IgD-negative memory B cell (primary cell): ENCODE data around the gene DLGAP1. TPM values are rescaled to one million over a fixed set of nuclear protein-coding genes. Genes with fewer than 3 reads are reported as not detected.

Experiments used
- H3K27ac Mint-ChIP-seq, 3 donors: one replicate each; pipeline ENCODE4 v1.8.0; 2020 to 2022; ENCODE audit warnings: mild to moderate bottlenecking in 3 of 3, mixed read lengths in 3 of 3, moderate library complexity in 1 of 3
- H3K27me3 Mint-ChIP-seq: one replicate; pipeline ENCODE4 v1.8.0; 2021; ENCODE audit warnings: mixed read lengths
- H3K36me3 Mint-ChIP-seq: one replicate; pipeline ENCODE4 v1.8.0; 2020; ENCODE audit warnings: mild to moderate bottlenecking, mixed read lengths
- H3K4me1 Mint-ChIP-seq, 3 donors: one replicate each; pipeline ENCODE4 v1.8.0; 2020 to 2022; ENCODE audit warnings: mixed read lengths in 3 of 3, mild to moderate bottlenecking in 1 of 3
- H3K4me3 Mint-ChIP-seq, 4 donors: one replicate each; pipeline ENCODE4 v1.8.0; 2020 to 2022; ENCODE audit warnings: mild to moderate bottlenecking in 4 of 4, mixed read lengths in 4 of 4, moderate library complexity in 3 of 4
- H3K9me3 Mint-ChIP-seq, 3 donors: one replicate each; pipeline ENCODE4 v1.8.0; 2020 to 2021; ENCODE audit warnings: mixed read lengths in 3 of 3, mild to moderate bottlenecking in 1 of 3
- polyA plus RNA-seq: library from polyadenylated mRNA; unstranded; fragments of 300-500 nt; fragmentation: Illumina TruSeq; gene quantifications from one replicate; pipeline ENCODE4 v1.2.3, GENCODE V29; 2021

The DLGAP1 gene
- polyA plus RNA-seq, 1 donor from 2014 or later: not detected

DNA sequence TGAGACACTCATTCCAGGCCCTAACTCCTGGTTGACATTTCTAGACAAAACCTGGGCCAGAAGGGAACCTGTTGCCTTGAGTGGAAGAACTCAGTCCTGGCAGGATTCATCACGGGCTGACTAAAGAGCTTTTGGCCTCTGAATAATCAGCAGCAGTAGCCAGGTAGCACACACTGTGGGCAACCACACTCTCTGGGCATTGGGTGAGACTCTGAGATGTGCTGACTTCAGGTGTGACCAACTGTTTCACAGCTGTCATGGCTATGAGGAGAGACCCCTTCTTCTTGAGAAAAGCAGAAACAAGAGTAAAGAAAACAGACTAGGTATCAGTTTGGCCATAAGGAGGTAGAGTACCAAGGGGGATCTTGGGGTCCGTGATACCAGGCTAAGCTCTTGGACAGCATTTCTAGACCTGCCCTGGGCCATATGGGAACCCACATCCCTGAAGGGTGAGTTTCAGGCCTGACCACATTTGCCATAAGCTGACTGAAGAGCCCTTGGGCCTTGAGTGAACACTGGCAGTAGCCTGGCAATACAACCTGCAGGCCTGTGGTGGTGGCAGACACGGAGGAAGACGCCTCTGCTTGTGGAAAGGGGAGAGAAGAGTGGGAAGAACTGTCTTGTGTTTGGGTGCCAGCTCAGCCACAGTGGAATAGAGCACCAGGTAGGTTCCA lies 230.9 kb downstream of the DLGAP1 start:
- Mint-ChIP-seq H3K9me3 (peaks cover 4 to 21% (median 7%) of the 10 kb centered on the region in 3 donors), H3K4me1 (peaks cover 0 to 1% (median 0%) of the 10 kb centered on the region in 3 donors), H3K36me3 (no peaks in the 10 kb centered on the region), H3K27me3 (no peaks in the 10 kb centered on the region), H3K4me3 (no peak overlapping the region), H3K27ac (no peak overlapping the region)

- no peaks in the 10 kb centered on the region for H3K36me3 Mint-ChIP-seq
- H3K27me3 Mint-ChIP-seq: no peaks in the 10 kb centered on the region
- no peak overlapping the region for H3K27ac Mint-ChIP-seq
- H3K4me3 Mint-ChIP-seq: no peak overlapping the region
- peaks cover 5 to 12% (median 8%) of the 10 kb centered on the region in 3 donors for H3K9me3 Mint-ChIP-seq
- no peaks in the 10 kb centered on the region for H3K4me1 Mint-ChIP-seq
Measured at GRCh38 chr18:4211111-4211837, 243.8 kb downstream of the DLGAP1 start.

DNA sequence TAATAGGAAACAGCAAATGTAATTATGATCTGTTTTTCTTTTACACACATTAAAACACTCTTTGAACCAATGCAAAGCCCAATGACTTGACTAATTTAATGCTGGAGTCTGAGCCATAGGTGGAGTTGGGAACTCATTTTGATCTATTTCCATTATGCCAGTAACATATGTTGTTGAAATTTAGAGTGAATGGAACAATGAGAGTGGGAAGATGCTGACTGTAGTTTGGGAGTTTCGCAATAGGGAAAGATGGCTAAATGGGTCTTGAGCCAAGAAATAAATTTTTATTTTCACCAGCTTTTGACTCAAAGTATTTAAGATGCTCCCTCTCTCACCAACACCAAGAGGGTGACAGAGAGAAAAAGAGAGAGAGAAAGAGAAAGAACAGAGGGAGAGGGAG lies 246.7 kb downstream of the DLGAP1 start:
- H3K27ac Mint-ChIP-seq: no peak overlapping the region
- peaks cover 5 to 16% (median 7%) of the 10 kb centered on the region in 3 donors for H3K9me3 Mint-ChIP-seq
- no peaks in the 10 kb centered on the region for H3K36me3 Mint-ChIP-seq
- H3K4me1 Mint-ChIP-seq: no peaks in the 10 kb centered on the region
- no peaks in the 10 kb centered on the region for H3K27me3 Mint-ChIP-seq
- H3K4me3 Mint-ChIP-seq: no peak overlapping the region

GRCh38 chr18:4207383-4207985 lies 247.6 kb downstream of the DLGAP1 start:
- Mint-ChIP-seq H3K27ac (no peak overlapping the region), H3K4me3 (no peak overlapping the region), H3K9me3 (peaks cover 4 to 13% (median 5%) of the 10 kb centered on the region in 3 donors), H3K36me3 (no peaks in the 10 kb centered on the region), H3K27me3 (no peaks in the 10 kb centered on the region), H3K4me1 (no peaks in the 10 kb centered on the region)

GRCh38 chr18:4204438-4204720 lies 250.7 kb downstream of the DLGAP1 start:
- H3K27me3 Mint-ChIP-seq: no peaks in the 10 kb centered on the region
- no peaks in the 10 kb centered on the region for H3K4me1 Mint-ChIP-seq
- H3K9me3 Mint-ChIP-seq: peaks cover 0 to 12% (median 4%) of the 10 kb centered on the region in 3 donors
- H3K36me3 Mint-ChIP-seq: no peaks in the 10 kb centered on the region
- no peak overlapping the region for H3K27ac Mint-ChIP-seq
- H3K4me3 Mint-ChIP-seq: no peak overlapping the region

DNA sequence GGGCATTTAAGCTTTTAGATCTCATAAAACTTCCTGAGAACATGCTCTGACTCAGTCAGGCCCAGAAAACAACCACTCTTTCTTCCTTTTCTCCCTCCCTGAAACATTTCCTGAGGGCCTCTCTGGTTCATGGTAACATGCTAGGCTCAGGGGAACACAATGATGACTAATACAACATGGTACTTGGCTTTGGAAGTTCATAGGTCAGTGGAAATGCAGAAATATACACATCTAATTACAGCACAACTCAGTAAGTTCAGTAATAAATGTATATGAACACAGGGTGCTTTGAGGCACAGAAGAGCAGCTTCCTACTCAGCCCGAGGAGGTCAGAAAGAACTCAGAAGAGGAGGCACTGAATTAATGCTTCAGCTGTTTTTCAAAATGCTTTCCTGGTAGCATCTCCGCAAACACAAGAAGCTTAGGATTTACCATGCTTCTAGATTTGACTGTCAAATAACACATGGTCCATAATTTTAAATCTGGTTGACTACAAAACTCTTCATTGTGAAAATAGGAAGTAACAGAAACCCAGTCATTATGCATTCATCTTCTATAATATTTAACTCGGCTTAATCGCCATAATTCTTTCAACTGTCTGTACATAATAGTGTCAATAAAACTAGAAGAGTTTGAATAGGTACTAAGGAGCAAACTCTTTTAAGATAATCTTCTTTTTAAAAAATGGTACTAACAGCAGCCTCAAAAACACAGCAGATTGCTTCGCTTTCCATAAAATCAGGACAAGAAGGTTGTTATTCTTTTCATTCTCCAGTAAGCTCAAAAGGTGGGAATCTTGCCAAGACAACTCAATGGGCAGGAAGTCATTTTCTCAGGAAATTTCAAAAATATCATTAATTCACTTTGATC lies 251.3 kb downstream of the DLGAP1 start:
- Mint-ChIP-seq H3K4me3 (no peak overlapping the region), H3K36me3 (no peaks in the 10 kb centered on the region), H3K27ac (peak overlapping the region in 1 of 3 donors; percentile 33), H3K27me3 (no peaks in the 10 kb centered on the region), H3K4me1 (no peaks in the 10 kb centered on the region), H3K9me3 (peaks cover 0 to 12% (median 4%) of the 10 kb centered on the region in 3 donors)

DNA sequence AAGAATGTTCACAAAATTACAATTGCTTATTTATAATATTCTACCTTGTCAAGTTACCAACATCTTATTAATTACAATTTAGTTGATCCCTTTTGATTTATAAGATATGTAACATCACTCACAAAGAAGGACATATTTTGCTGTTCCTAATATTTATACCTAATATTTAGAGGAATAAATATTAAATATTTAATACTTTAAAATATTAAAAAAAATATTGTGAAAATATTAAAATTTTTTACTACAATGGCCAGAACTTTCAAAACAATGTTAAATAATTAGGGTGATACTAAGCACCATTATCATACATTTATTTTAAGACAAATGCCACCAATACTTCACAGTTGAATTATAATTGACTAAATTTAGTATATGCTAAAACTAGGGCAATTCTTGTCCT lies 254.7 kb downstream of the DLGAP1 start:
- peaks cover 0 to 5% (median 4%) of the 10 kb centered on the region in 3 donors for H3K9me3 Mint-ChIP-seq

DNA sequence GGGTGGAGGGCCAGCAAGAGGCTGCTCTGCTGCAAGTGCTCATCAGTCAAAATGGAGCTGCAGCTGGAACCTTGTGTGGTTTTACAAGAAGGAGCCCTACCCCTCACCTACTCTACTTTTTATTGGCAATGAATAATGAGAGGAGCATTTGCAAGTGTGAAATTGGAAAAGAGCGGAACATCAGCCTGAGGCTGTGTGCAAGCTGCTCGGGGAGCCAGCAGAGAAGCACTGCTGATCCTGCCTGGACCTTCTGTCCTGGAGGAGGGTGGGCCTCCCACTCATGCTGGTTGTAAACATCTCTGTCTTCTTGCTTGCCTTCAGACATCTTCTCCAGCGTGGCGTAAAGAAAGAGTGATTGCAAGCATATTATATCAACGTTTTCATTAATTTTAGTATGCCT lies 256.2 kb downstream of the DLGAP1 start:
- H3K4me3 Mint-ChIP-seq: no peak overlapping the region
- peaks cover 0 to 5% (median 4%) of the 10 kb centered on the region in 3 donors for H3K9me3 Mint-ChIP-seq
- H3K36me3 Mint-ChIP-seq: no peaks in the 10 kb centered on the region
- H3K27ac Mint-ChIP-seq: no peak overlapping the region
- H3K27me3 Mint-ChIP-seq: no peaks in the 10 kb centered on the region
- H3K4me1 Mint-ChIP-seq: no peaks in the 10 kb centered on the region

More for the DNA sequence above, 254.7 kb downstream of the DLGAP1 start:
- Mint-ChIP-seq H3K27ac (no peak overlapping the region), H3K4me1 (no peaks in the 10 kb centered on the region), H3K4me3 (no peak overlapping the region), H3K27me3 (no peaks in the 10 kb centered on the region), H3K36me3 (no peaks in the 10 kb centered on the region)

- H3K4me3 Mint-ChIP-seq: no peak overlapping the region
- H3K27me3 Mint-ChIP-seq: no peaks in the 10 kb centered on the region
- H3K36me3 Mint-ChIP-seq: peaks cover 2% of the 10 kb centered on the region
- no peak overlapping the region for H3K27ac Mint-ChIP-seq
- H3K9me3 Mint-ChIP-seq: peaks cover 0 to 5% (median 0%) of the 10 kb centered on the region in 3 donors
- no peaks in the 10 kb centered on the region for H3K4me1 Mint-ChIP-seq
Measured at GRCh38 chr18:4196351-4196750, 258.8 kb downstream of the DLGAP1 start.

DNA sequence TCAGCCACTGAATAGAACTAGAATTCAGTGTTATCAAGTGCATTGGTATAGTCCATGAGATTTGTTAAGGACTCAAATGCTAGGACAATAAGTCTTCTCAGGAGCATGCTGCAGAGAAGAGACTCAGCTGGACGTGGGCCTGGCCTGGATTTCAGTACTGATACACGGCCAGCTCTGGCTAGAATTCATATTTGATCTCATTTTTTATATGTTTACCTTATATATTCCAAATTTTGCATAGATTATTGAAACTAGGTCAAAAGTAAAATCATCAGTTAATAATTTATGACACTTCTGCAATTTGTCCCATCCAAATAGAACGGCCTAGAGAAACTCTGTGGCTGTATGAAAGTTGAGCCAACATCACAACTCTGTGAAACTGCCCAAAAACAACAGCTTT lies 262.0 kb downstream of the DLGAP1 start:
- no peaks in the 10 kb centered on the region for H3K27me3 Mint-ChIP-seq
- peaks cover 2% of the 10 kb centered on the region for H3K36me3 Mint-ChIP-seq
- H3K4me3 Mint-ChIP-seq: no peak overlapping the region
- no peak overlapping the region for H3K27ac Mint-ChIP-seq
- peaks cover 0 to 5% (median 3%) of the 10 kb centered on the region in 3 donors for H3K9me3 Mint-ChIP-seq
- no peaks in the 10 kb centered on the region for H3K4me1 Mint-ChIP-seq

- Mint-ChIP-seq H3K27ac (no peak overlapping the region), H3K9me3 (peaks cover 5 to 14% (median 5%) of the 10 kb centered on the region in 3 donors), H3K36me3 (no peaks in the 10 kb centered on the region), H3K4me1 (no peaks in the 10 kb centered on the region), H3K4me3 (no peak overlapping the region), H3K27me3 (no peaks in the 10 kb centered on the region)
Measured at GRCh38 chr18:4181882-4182568, 273.1 kb downstream of the DLGAP1 start.

DNA sequence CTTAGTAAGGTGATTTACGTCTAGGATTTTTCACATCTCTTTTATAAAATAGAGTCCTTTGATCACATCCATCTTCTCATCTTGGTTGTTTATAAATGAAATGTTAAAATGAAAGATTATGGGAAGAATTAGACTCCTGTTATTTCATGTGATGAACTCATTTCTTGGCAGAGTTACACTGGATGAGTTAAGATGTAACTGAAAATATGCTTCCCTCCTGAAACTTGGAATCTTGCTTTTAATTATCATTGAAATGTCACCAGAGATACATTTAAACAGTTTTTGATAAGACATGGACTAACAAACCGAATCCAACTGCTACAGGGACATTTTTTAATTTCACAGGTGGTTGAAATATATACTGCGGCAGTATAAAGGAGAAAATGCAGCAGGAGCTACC lies 274.0 kb downstream of the DLGAP1 start:
- no peak overlapping the region for H3K27ac Mint-ChIP-seq
- H3K4me3 Mint-ChIP-seq: no peak overlapping the region
- no peaks in the 10 kb centered on the region for H3K27me3 Mint-ChIP-seq
- peaks cover 3 to 17% (median 5%) of the 10 kb centered on the region in 3 donors for H3K9me3 Mint-ChIP-seq
- no peaks in the 10 kb centered on the region for H3K4me1 Mint-ChIP-seq
- H3K36me3 Mint-ChIP-seq: no peaks in the 10 kb centered on the region

- no peak overlapping the region for H3K4me3 Mint-ChIP-seq
- H3K9me3 Mint-ChIP-seq: peaks cover 0 to 11% (median 4%) of the 10 kb centered on the region in 3 donors
- no peaks in the 10 kb centered on the region for H3K27me3 Mint-ChIP-seq
- H3K27ac Mint-ChIP-seq: no peak overlapping the region
- H3K36me3 Mint-ChIP-seq: no peaks in the 10 kb centered on the region
- no peaks in the 10 kb centered on the region for H3K4me1 Mint-ChIP-seq
Measured at GRCh38 chr18:4172196-4173100, 282.7 kb downstream of the DLGAP1 start.

DNA sequence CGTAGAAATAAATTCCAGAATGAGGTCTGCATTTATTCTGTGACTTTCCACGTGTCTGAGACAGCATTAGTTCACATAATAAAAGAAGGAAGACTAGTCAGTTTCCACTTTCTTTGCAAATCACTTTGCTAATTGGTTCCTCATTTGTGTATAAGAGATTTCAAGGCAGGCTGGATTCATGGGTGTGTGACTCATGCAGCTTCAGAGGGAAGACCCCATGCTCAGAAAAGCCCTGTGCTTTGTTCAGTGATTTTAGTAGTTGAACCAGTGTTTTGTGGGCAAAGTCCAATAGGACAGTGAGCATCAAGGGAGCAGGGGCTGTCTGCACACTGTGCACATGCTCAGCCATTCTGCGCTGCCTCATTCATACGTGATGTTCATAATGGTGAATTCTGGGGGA lies 297.8 kb downstream of the DLGAP1 start:
- peaks cover 2 to 15% (median 6%) of the 10 kb centered on the region in 3 donors for H3K9me3 Mint-ChIP-seq
- H3K27ac Mint-ChIP-seq: no peak overlapping the region
- H3K36me3 Mint-ChIP-seq: no peaks in the 10 kb centered on the region
- no peaks in the 10 kb centered on the region for H3K27me3 Mint-ChIP-seq
- no peaks in the 10 kb centered on the region for H3K4me1 Mint-ChIP-seq
- H3K4me3 Mint-ChIP-seq: no peak overlapping the region
